Endodermal cell (in vitro differentiated cells): ENCODE data around the gene LTBP4. TPM values are rescaled to one million over a fixed set of nuclear protein-coding genes. Genes with fewer than 3 reads are reported as not detected.

Experiments
- DNase-seq: peaks from one replicate; pipeline ENCODE4 v3.0.0-alpha.2; 2017
- H3K27ac ChIP-seq: 2 replicates; pipeline ENCODE4 v1.5.1; 2013; ENCODE audit warnings: mild to moderate bottlenecking, low read depth, low read length, moderate library complexity
- H3K27me3 ChIP-seq: 2 replicates; pipeline ENCODE4 v1.6.1; 2013; ENCODE audit warnings: mild to moderate bottlenecking, low read length, moderate library complexity; ENCODE audit not compliant: insufficient read depth, control insufficient read depth, poor library complexity, severe bottlenecking
- H3K36me3 ChIP-seq: 2 replicates; pipeline ENCODE4 v1.7.0; 2013; ENCODE audit warnings: mild to moderate bottlenecking, low read length, moderate library complexity; ENCODE audit not compliant: control insufficient read depth, insufficient read depth
- H3K4me1 ChIP-seq: one replicate; pipeline ENCODE4 v1.7.0; 2013; ENCODE audit warnings: low read length; ENCODE audit not compliant: control insufficient read depth, insufficient read depth
- H3K4me3 ChIP-seq: 2 replicates; pipeline ENCODE4 v1.5.1; 2013; ENCODE audit warnings: mild to moderate bottlenecking, low read length, moderate library complexity
- H3K9ac ChIP-seq: 2 replicates; pipeline ENCODE4 v1.6.1; 2013; ENCODE audit warnings: mild to moderate bottlenecking, low read length, moderate library complexity; ENCODE audit not compliant: poor library complexity, severe bottlenecking; ENCODE audit errors: extremely low read depth
- H3K9me3 ChIP-seq: 2 replicates; pipeline ENCODE4 v1.6.1; 2013; ENCODE audit warnings: mild to moderate bottlenecking, low read length, moderate library complexity; ENCODE audit not compliant: control insufficient read depth
- H3K27ac Mint-ChIP-seq: 2 replicates; pipeline ENCODE4 v1.8.0; 2020; ENCODE audit warnings: mixed read lengths
- H3K27me3 Mint-ChIP-seq: 2 replicates; pipeline ENCODE4 v1.8.0; 2021; ENCODE audit warnings: mild to moderate bottlenecking, mixed read lengths; ENCODE audit not compliant: insufficient read depth
- H3K36me3 Mint-ChIP-seq: 2 replicates; pipeline ENCODE4 v1.8.0; 2020; ENCODE audit warnings: low read depth, mixed read lengths
- H3K4me1 Mint-ChIP-seq: 2 replicates; pipeline ENCODE4 v1.8.0; 2020; ENCODE audit warnings: mixed read lengths
- H3K4me3 Mint-ChIP-seq: 2 replicates; pipeline ENCODE4 v1.8.0; 2020; ENCODE audit warnings: mild to moderate bottlenecking, moderate library complexity, mixed read lengths
- H3K9me3 Mint-ChIP-seq: 2 replicates; pipeline ENCODE4 v1.8.0; 2020; ENCODE audit warnings: mild to moderate bottlenecking, mixed read lengths
- CTCF ChIP-seq: fragments of 200-600 bp; sonication (generic); conservative IDR thresholded peaks from 2 replicates; pipeline ENCODE4 v1.5.0; 2021; ENCODE audit warnings: antibody characterized with exemption, mild to moderate bottlenecking
- WGBS, 2 experiments: methylation state at CpG; one replicate each; pipeline versions ENCODE4 v1.1.5 to v1.1.7; 2013; ENCODE audit warnings: missing lambda C conversion rate in 2 of 2, mixed read lengths in 1 of 2; ENCODE audit not compliant: insufficient coverage in 1 of 2, insufficient read length in 1 of 2; 5-methylcytosine and 5-hydroxymethylcytosine counted together
- total RNA-seq, 2 donors: library from RNA; stranded (reverse); fragmentation: NEBNext Ultra II Directional in 1 of 2; extraction: Animal tissue kit (Norgen Biotek cat#: 25700) in 1 of 2; gene quantifications; 2 replicates in 1 of 2; 3 replicates in 1 of 2; pipeline ENCODE4 v1.2.1, GENCODE V29; 2021

Gene LTBP4
- total RNA-seq, 2 donors from 2014 or later: 104 to 133 TPM

- TF ChIP-seq CTCF: no peak
- Mint-ChIP-seq H3K27ac (no peak overlapping the region), H3K27me3 (no peaks in the 10 kb centered on the region), H3K9me3 (no peaks in the 10 kb centered on the region), H3K36me3 (peaks cover 60% of the 10 kb centered on the region), H3K4me1 (peaks cover 21% of the 10 kb centered on the region), H3K4me3 (no peak overlapping the region)
- WGBS, 2 experiments: 95 to 98% methylated on average over 22 to 24 of the region's 24 CpGs
- Histone ChIP-seq H3K36me3 (peaks cover 20% of the 10 kb centered on the region), H3K9ac (no peak overlapping the region), H3K4me1 (no peaks in the 10 kb centered on the region), H3K27me3 (no peaks in the 10 kb centered on the region), H3K9me3 (no peaks in the 10 kb centered on the region), H3K4me3 (no peak overlapping the region), H3K27ac (no peak overlapping the region)
- DNase-seq: no peak
Measured at GRCh38 chr19:40626918-40627317, 25.7 kb downstream of the LTBP4 start.

- H3K4me1 Mint-ChIP-seq: peaks cover 25% of the 10 kb centered on the region
- Histone ChIP-seq H3K36me3 (peaks cover 16% of the 10 kb centered on the region), H3K9me3 (no peaks in the 10 kb centered on the region), H3K9ac (no peak overlapping the region), H3K4me3 (no peak overlapping the region), H3K4me1 (no peaks in the 10 kb centered on the region), H3K27me3 (no peaks in the 10 kb centered on the region), H3K27ac (no peak overlapping the region)
- peaks cover 55% of the 10 kb centered on the region for H3K36me3 Mint-ChIP-seq
- no peaks in the 10 kb centered on the region for H3K9me3 Mint-ChIP-seq
- DNase-seq: peak; percentile 60
- TF ChIP-seq CTCF: no peak
- no peak overlapping the region for H3K4me3 Mint-ChIP-seq
- WGBS, 2 experiments: 93 to 94% methylated on average over 27 to 39 of the region's 39 CpGs
- H3K27ac Mint-ChIP-seq: no peak overlapping the region
- H3K27me3 Mint-ChIP-seq: no peaks in the 10 kb centered on the region
Measured at GRCh38 chr19:40627486-40628279, 26.5 kb downstream of the LTBP4 start.

- no peak overlapping the region for H3K27ac Mint-ChIP-seq
- 94 to 96% methylated on average over 24 to 42 of the region's 42 CpGs for WGBS, 2 experiments
- H3K9ac ChIP-seq: no peak overlapping the region
Measured at GRCh38 chr19:40629346-40629745, 28.2 kb downstream of the LTBP4 start.

More at GRCh38 chr19:40629346-40629745, 28.2 kb downstream of the LTBP4 start:
- Histone ChIP-seq H3K4me1 (peaks cover 6% of the 10 kb centered on the region), H3K27ac (no peak overlapping the region), H3K4me3 (no peak overlapping the region), H3K9me3 (no peaks in the 10 kb centered on the region), H3K27me3 (no peaks in the 10 kb centered on the region), H3K36me3 (peaks cover 16% of the 10 kb centered on the region)
- Mint-ChIP-seq H3K36me3 (peaks cover 47% of the 10 kb centered on the region), H3K27me3 (peaks cover 2% of the 10 kb centered on the region), H3K4me3 (no peak overlapping the region), H3K4me1 (peaks cover 25% of the 10 kb centered on the region), H3K9me3 (no peaks in the 10 kb centered on the region)
- DNase-seq: no peak
- no peak for TF ChIP-seq CTCF
